HEK293 (cell line): ENCODE results near the gene EDN1.

Source experiments
- GLI4 ChIP-seq: fragments of 450-650 bp; formaldehyde crosslinking; IDR thresholded peaks from 2 replicates; pipeline ENCODE4 v1.5.1; 2016; ENCODE audit warnings: missing biosample characterization, missing genetic modification characterization
- KLF8 ChIP-seq: fragments of 450-650 bp; formaldehyde crosslinking; IDR thresholded peaks from 2 replicates; pipeline ENCODE4 v1.5.1; 2016; ENCODE audit warnings: missing biosample characterization, missing genetic modification characterization
- SETDB1 ChIP-seq: IDR thresholded peaks from one replicate; pipeline ENCODE4 v1.6.1; 2017; ENCODE audit warnings: mild to moderate bottlenecking, low read length, moderate library complexity, mixed read lengths; ENCODE audit not compliant: insufficient read length
- SP2 ChIP-seq: fragments of 450-650 bp; formaldehyde crosslinking; IDR thresholded peaks from 2 replicates; pipeline ENCODE4 v1.5.1; 2016; ENCODE audit warnings: missing biosample characterization, missing genetic modification characterization
- ZBTB8A ChIP-seq: fragments of 450-650 bp; formaldehyde crosslinking; IDR thresholded peaks from 2 replicates; pipeline ENCODE4 v1.5.1; 2016; ENCODE audit warnings: missing biosample characterization, missing genetic modification characterization
- ZNF174 ChIP-seq: fragments of 450-650 bp; formaldehyde crosslinking; IDR thresholded peaks from 2 replicates; pipeline ENCODE4 v1.5.0; 2017; ENCODE audit warnings: missing biosample characterization, mild to moderate bottlenecking, missing genetic modification characterization
- ZNF274 ChIP-seq, 2 experiments: fragments of 200-500 bp in 1 of 2; fragments of 450-650 bp in 1 of 2; sonication (Bioruptor generic) in 1 of 2; formaldehyde crosslinking in 1 of 2; IDR thresholded peaks; 2 replicates each; pipeline versions ENCODE4 v1.5.1 to v1.6.1; 2014 to 2016; ENCODE audit warnings: borderline replicate concordance in 1 of 2, inconsistent platforms in 1 of 2, low read length in 1 of 2, missing biosample characterization in 1 of 2, missing genetic modification characterization in 1 of 2
- ZNF335 ChIP-seq: fragments of 450-650 bp; formaldehyde crosslinking; conservative IDR thresholded peaks from 2 replicates; pipeline ENCODE4 v1.5.1; 2016; ENCODE audit warnings: missing biosample characterization, missing genetic modification characterization
- ZNF394 ChIP-seq: fragments of 450-650 bp; formaldehyde crosslinking; IDR thresholded peaks from 2 replicates; pipeline ENCODE4 v1.5.1; 2016; ENCODE audit warnings: missing biosample characterization, missing genetic modification characterization, mild to moderate bottlenecking, moderate library complexity, borderline replicate concordance
- TF ChIP-seq, protein P1 (sequence below): fragments of 450-650 bp; formaldehyde crosslinking; IDR thresholded peaks from 2 replicates; pipeline ENCODE4 v1.5.1; 2016; ENCODE audit warnings: missing biosample characterization, missing genetic modification characterization
- TF ChIP-seq, protein P2 (sequence below): fragments of 450-650 bp; IDR thresholded peaks from 2 replicates; pipeline ENCODE4 v1.5.1; 2018; ENCODE audit warnings: missing biosample characterization, missing genetic modification characterization

DNA sequence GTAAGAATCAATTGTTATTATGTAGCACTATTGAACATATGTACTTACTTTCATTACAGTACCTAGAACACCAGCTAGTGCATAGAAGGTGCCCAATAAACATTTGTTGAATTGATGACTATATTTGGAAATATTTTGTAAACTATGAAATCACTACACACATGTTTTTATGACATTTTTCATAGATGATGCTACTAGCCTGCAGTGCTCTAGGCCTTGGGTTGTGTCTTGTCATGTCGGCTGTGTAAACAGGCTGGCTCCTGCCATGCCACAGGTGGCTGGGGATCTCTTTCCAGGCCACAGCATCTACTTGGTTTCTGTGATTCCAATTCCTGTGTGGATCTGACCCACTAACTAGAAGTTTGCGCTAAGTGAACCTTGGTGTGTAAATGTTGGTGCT is 43.3 kb upstream of the EDN1 start:
- no peak for TF ChIP-seq KLF8
- TF ChIP-seq SETDB1 = no peak
- TF ChIP-seq ZNF174 (tag by site-specific recombination) = no peak
- TF ChIP-seq GLI4 (tag by site-specific recombination) = no peak
- no peak for TF ChIP-seq ZNF274 (IDR thresholded peaks at IDR 0.05; ENCODE audit: low read length)
- no peak for TF ChIP-seq ZNF274 (tag by site-specific recombination; IDR thresholded peaks at IDR 0.05; ENCODE audit: borderline replicate concordance)
- TF ChIP-seq, protein P1, sequence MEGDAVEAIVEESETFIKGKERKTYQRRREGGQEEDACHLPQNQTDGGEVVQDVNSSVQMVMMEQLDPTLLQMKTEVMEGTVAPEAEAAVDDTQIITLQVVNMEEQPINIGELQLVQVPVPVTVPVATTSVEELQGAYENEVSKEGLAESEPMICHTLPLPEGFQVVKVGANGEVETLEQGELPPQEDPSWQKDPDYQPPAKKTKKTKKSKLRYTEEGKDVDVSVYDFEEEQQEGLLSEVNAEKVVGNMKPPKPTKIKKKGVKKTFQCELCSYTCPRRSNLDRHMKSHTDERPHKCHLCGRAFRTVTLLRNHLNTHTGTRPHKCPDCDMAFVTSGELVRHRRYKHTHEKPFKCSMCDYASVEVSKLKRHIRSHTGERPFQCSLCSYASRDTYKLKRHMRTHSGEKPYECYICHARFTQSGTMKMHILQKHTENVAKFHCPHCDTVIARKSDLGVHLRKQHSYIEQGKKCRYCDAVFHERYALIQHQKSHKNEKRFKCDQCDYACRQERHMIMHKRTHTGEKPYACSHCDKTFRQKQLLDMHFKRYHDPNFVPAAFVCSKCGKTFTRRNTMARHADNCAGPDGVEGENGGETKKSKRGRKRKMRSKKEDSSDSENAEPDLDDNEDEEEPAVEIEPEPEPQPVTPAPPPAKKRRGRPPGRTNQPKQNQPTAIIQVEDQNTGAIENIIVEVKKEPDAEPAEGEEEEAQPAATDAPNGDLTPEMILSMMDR (tag by site-specific recombination) = no peak
- TF ChIP-seq, protein P2, sequence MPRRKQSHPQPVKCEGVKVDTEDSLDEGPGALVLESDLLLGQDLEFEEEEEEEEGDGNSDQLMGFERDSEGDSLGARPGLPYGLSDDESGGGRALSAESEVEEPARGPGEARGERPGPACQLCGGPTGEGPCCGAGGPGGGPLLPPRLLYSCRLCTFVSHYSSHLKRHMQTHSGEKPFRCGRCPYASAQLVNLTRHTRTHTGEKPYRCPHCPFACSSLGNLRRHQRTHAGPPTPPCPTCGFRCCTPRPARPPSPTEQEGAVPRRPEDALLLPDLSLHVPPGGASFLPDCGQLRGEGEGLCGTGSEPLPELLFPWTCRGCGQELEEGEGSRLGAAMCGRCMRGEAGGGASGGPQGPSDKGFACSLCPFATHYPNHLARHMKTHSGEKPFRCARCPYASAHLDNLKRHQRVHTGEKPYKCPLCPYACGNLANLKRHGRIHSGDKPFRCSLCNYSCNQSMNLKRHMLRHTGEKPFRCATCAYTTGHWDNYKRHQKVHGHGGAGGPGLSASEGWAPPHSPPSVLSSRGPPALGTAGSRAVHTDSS (tag by site-specific recombination) = no peak
- TF ChIP-seq ZNF394 (tag by site-specific recombination) = no peak
- TF ChIP-seq SP2 = no peak
- no peak for TF ChIP-seq ZNF335 (tag by site-specific recombination)
- no peak for TF ChIP-seq ZBTB8A (tag by site-specific recombination)
